Cardiac muscle cell (in vitro differentiated cells and primary cell): ENCODE results near the gene MIR17HG. TPM values are rescaled to one million over a fixed set of nuclear protein-coding genes. Genes with fewer than 3 reads are reported as not detected.
"Not testable (repeated sequence)": the region's sequence is repeated elsewhere in the genome, so short reads cannot be mapped to it uniquely, and the experiment has no call there.

Experiments
- DNase-seq, 2 donors: peaks; one replicate each; pipeline versions ENCODE4 v3.0.0 to v3.0.0-alpha.2; 2010 to 2017; ENCODE audit warnings: low read depth in 1 of 2, low spot score in 1 of 2
- H3K27ac ChIP-seq: fragments of 200-600 bp; sonication (generic); 2 replicates; pipeline ENCODE4 v1.5.1; 2016
- H3K27me3 ChIP-seq: fragments of 200-600 bp; sonication (generic); 2 replicates; pipeline ENCODE4 v1.6.0; 2016; ENCODE audit warnings: control low read depth
- H3K36me3 ChIP-seq: fragments of 200-600 bp; sonication (generic); 2 replicates; pipeline ENCODE4 v1.5.1; 2016; ENCODE audit warnings: control low read depth
- H3K4me1 ChIP-seq: fragments of 200-600 bp; sonication (generic); 2 replicates; pipeline ENCODE4 v1.8.1; 2017; ENCODE audit warnings: low read depth, mild to moderate bottlenecking, mixed run types
- H3K4me3 ChIP-seq: fragments of 200-600 bp; sonication (generic); 2 replicates; pipeline ENCODE4 v1.5.1; 2016; ENCODE audit warnings: mild to moderate bottlenecking
- H3K9me3 ChIP-seq: fragments of 200-600 bp; sonication (generic); 2 replicates; pipeline ENCODE4 v1.5.1; 2017; ENCODE audit warnings: low read depth, mild to moderate bottlenecking, control low read depth
- CTCF ChIP-seq: IDR thresholded peaks from 2 replicates; pipeline ENCODE4 v1.5.1; 2012; ENCODE audit warnings: low read depth, mild to moderate bottlenecking, low read length
- polyA plus RNA-seq: library from polyadenylated mRNA; unstranded; fragments of >200 nt; fragmentation: Nextera tagmentation; extraction: Ambion mirVana; gene quantifications from 2 replicates; pipeline ENCODE4 v1.2.1, GENCODE V29; 2016
- total RNA-seq: library from RNA; depleted of rRNA; stranded (reverse); fragments of >200 nt; gene quantifications from 2 replicates; pipeline ENCODE4 v1.2.3, GENCODE V29; 2016

MIR17HG gene
- total and polyA plus RNA-seq, 2 experiments from 2014 or later = 1.5 to 13.1 TPM

- Histone ChIP-seq H3K36me3 (peaks cover 26% of the 10 kb centered on the region), H3K27me3 (no peaks in the 10 kb centered on the region), H3K4me3 (no peak overlapping the region), H3K9me3 (no peaks in the 10 kb centered on the region), H3K27ac (peak overlapping the region; percentile 47), H3K4me1 (peaks cover 40% of the 10 kb centered on the region)
- TF ChIP-seq CTCF = no peak
- DNase-seq = no peak
Observed at GRCh38 chr13:91351980-91352379, 4.5 kb downstream of the MIR17HG start.

- Histone ChIP-seq H3K27ac (peak overlapping the region; percentile 56), H3K4me1 (peaks cover 40% of the 10 kb centered on the region), H3K36me3 (peaks cover 28% of the 10 kb centered on the region)
- H3K9me3 ChIP-seq, H3K4me3 ChIP-seq, DNase-seq, H3K27me3 ChIP-seq: not testable (repeated sequence)
Observed at GRCh38 chr13:91352891-91353290, 5.4 kb downstream of the MIR17HG start.

- TF ChIP-seq CTCF = no peak
- Histone ChIP-seq H3K4me3 (no peak overlapping the region), H3K36me3 (peaks cover 28% of the 10 kb centered on the region), H3K27ac (peak overlapping the region; percentile 56), H3K9me3 (no peaks in the 10 kb centered on the region), H3K27me3 (no peaks in the 10 kb centered on the region), H3K4me1 (peaks cover 40% of the 10 kb centered on the region)
- no peak for DNase-seq
Observed at GRCh38 chr13:91353494-91353893, 6.0 kb downstream of the MIR17HG start.

- H3K27me3 ChIP-seq = no peaks in the 10 kb centered on the region
- H3K4me3 ChIP-seq = no peak overlapping the region
- no peak for TF ChIP-seq CTCF
- DNase-seq = no peak
- H3K36me3 ChIP-seq = peaks cover 28% of the 10 kb centered on the region
- no peaks in the 10 kb centered on the region for H3K9me3 ChIP-seq
- peaks cover 32% of the 10 kb centered on the region for H3K4me1 ChIP-seq
- no peak overlapping the region for H3K27ac ChIP-seq
Observed at GRCh38 chr13:91355099-91355825, 7.8 kb downstream of the MIR17HG start.

GRCh38 chr13:91355826-91356710 lies 8.6 kb downstream of the MIR17HG start:
- H3K9me3 ChIP-seq = no peaks in the 10 kb centered on the region
- no peak overlapping the region for H3K4me3 ChIP-seq
- H3K36me3 ChIP-seq = peaks cover 28% of the 10 kb centered on the region
- DNase-seq = no peak
- H3K4me1 ChIP-seq = peaks cover 24% of the 10 kb centered on the region
- no peak overlapping the region for H3K27ac ChIP-seq
- no peak for TF ChIP-seq CTCF
- H3K27me3 ChIP-seq = no peaks in the 10 kb centered on the region
